OCI-LY1 (cell line): ENCODE results near the gene CLIP3.

ENCODE experiments used
- EZH2 ChIP-seq: fragments of 200-600 bp; sonication (generic), shearing (Covaris generic); IDR thresholded peaks from 2 replicates; pipeline ENCODE4 v1.8.0; 2017; ENCODE audit warnings: borderline replicate concordance, mixed run types, mild to moderate bottlenecking, antibody characterized with exemption, low read length, moderate library complexity, mixed read lengths
- TF ChIP-seq, protein P1 (sequence below): fragments of 200-600 bp; sonication (generic), shearing (Covaris generic); IDR thresholded peaks from 2 replicates; pipeline ENCODE4 v1.5.1; 2017; ENCODE audit warnings: mild to moderate bottlenecking, antibody characterized with exemption, low read length, moderate library complexity, mixed read lengths

DNA sequence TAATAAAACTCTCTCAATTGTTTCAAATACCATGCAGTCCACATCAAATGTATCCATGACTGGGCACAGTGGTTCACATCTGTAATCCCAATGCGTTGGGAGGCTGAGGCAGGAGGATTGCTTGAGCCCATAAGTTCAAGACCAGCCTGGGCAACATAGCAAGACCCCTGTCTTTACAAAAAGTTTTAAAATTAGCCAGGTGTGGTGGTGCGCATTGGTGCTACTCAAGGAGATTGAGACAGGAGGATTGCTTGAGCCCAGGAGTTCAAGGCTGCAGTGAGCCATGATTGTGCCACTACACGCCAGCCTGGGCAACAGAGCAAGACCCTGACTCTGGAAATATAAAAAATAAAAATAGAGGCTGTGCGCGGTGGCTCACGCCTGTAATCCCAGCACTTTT lies 5.0 kb downstream of the CLIP3 start:
- TF ChIP-seq, protein P1, sequence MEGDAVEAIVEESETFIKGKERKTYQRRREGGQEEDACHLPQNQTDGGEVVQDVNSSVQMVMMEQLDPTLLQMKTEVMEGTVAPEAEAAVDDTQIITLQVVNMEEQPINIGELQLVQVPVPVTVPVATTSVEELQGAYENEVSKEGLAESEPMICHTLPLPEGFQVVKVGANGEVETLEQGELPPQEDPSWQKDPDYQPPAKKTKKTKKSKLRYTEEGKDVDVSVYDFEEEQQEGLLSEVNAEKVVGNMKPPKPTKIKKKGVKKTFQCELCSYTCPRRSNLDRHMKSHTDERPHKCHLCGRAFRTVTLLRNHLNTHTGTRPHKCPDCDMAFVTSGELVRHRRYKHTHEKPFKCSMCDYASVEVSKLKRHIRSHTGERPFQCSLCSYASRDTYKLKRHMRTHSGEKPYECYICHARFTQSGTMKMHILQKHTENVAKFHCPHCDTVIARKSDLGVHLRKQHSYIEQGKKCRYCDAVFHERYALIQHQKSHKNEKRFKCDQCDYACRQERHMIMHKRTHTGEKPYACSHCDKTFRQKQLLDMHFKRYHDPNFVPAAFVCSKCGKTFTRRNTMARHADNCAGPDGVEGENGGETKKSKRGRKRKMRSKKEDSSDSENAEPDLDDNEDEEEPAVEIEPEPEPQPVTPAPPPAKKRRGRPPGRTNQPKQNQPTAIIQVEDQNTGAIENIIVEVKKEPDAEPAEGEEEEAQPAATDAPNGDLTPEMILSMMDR, result no peak
- no peak for TF ChIP-seq EZH2
